Measurements from ENCODE around the gene POP4. TPM values are rescaled to one million over a fixed set of nuclear protein-coding genes. Genes with fewer than 3 reads are reported as not detected.

Gene POP4
- total RNA-seq, 4 donors from 2014 or later, result 35.4 to 76.8 (median 62.6) TPM

- 95% methylated on average over 3 of the region's 3 CpGs for WGBS
- peaks cover 65% of the 10 kb centered on the region for H3K27me3 ChIP-seq
- no peak overlapping the region for H3K4me3 ChIP-seq
- no peak overlapping the region for H3K27ac ChIP-seq
- H3K4me1 ChIP-seq, result no peaks in the 10 kb centered on the region
- no peaks in the 10 kb centered on the region for H3K9me3 ChIP-seq
- DNase-seq (ENCODE audit: low spot score in 2 of 2), result no peak
- TF ChIP-seq EP300 (IDR thresholded peaks at IDR 0.05) (no peak), CTCF (IDR thresholded peaks at IDR 0.05) (no peak), POLR2AphosphoS5 (IDR thresholded peaks at IDR 0.05) (no peak), POLR2A (IDR thresholded peaks at IDR 0.05) (no peak)
- H3K36me3 ChIP-seq, result no peaks in the 10 kb centered on the region
Measured at GRCh38 chr19:29591670-29592069, 14.4 kb upstream of the POP4 start.

DNA sequence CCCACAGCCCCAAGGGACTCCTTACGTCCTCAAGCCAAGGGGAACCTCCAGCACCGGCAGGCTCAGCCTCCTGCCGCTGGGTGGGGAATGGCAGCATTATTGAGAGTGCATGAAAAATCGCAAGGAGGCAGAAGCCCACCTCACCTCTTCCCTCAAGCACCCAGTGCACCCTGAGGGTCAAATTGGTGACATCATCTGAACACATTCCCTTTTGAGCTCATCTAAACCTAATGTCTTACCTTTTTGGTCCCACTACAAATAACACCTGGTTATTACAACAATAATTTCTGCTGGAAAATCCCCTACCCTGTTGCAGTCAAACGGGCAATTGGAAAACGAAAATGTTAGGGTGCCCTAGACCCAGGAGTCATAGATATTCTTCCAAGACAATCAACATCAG, 12.2 kb upstream of the POP4 start:
- TF ChIP-seq EP300 (IDR thresholded peaks at IDR 0.05) (no peak), CTCF (IDR thresholded peaks at IDR 0.05) (no peak), POLR2AphosphoS5 (IDR thresholded peaks at IDR 0.05) (no peak), POLR2A (IDR thresholded peaks at IDR 0.05) (no peak)
- no peak overlapping the region for H3K27ac ChIP-seq
- no peak overlapping the region for H3K4me3 ChIP-seq
- WGBS, result 80% methylated on average over 6 of the region's 6 CpGs
- no peaks in the 10 kb centered on the region for H3K4me1 ChIP-seq
- no peak for DNase-seq (ENCODE audit: low spot score in 2 of 2)
- peaks cover 70% of the 10 kb centered on the region for H3K27me3 ChIP-seq
- no peaks in the 10 kb centered on the region for H3K36me3 ChIP-seq
- H3K9me3 ChIP-seq, result no peaks in the 10 kb centered on the region

DNA sequence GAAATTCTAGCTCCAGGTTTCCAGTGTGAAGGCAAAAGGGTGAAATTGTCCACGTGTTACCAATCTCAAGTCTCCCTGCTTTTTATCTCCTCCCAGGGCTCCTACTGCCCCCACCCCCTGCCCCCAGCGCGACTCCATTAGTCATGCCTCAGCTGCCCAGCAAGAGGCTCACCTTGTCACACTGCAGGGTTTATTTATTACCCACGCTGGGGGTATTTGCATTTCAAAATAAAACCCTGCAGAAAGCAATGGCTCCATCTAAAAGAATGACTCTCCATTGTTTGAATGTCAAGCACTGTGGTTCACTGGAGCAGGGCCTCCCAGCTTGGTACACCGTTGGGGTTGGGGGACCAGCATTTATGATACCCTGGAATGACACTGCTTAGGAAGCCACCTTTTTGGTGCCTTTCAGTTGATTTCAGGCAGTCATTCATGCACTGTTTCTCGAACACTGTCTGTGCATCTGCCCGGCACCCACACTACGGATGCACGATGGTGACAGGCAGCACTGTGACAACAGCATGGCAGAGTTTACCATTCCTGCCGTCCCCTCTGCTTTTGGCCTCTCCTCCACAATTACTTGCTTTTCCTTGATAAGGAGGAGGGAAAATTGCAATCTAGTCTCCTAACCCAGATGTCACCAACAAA, 9.9 kb upstream of the POP4 start:
- Histone ChIP-seq H3K27me3 (peaks cover 53% of the 10 kb centered on the region), H3K4me3 (no peak overlapping the region), H3K4me1 (no peaks in the 10 kb centered on the region), H3K36me3 (no peaks in the 10 kb centered on the region), H3K27ac (no peak overlapping the region), H3K9me3 (no peaks in the 10 kb centered on the region)
- WGBS, result 29% methylated on average over 10 of the region's 10 CpGs
- no peak for DNase-seq (ENCODE audit: low spot score in 2 of 2)
- no peak for TF ChIP-seq CTCF (IDR thresholded peaks at IDR 0.05)
- no peak for TF ChIP-seq POLR2AphosphoS5 (IDR thresholded peaks at IDR 0.05)
- no peak for TF ChIP-seq POLR2A (IDR thresholded peaks at IDR 0.05)
- no peak for TF ChIP-seq EP300 (IDR thresholded peaks at IDR 0.05)

DNA sequence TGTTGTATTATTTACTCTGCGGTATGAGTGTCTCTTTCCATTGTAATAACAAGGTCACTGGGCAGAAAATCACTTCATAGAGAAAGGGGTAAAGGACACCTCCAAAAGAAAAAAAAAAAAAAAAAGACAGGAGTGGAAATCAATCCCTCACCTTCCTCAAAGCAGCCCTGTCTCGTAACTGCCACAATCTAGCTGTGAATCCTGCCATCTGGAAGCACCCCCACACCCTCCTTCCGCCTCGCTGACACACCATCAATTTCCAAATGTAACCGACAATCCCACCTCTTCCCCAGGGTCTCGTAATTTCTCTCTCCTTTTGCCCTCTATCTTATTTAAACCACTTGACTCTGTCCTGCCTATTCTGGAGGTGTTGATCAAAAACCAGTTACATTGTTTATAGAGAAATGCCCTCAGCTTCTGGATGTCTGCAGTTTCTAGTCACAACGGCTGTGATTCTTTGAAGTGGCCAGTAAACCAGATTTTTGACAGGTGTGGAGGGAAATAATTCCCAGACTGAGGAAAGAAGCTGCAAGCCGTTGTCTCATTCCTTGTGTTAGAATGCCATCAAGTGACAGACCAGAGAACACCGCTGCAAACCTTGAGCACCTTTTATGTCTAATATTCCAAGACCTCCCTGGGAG, 9.1 kb upstream of the POP4 start:
- TF ChIP-seq POLR2AphosphoS5 (IDR thresholded peaks at IDR 0.05) (no peak), POLR2A (IDR thresholded peaks at IDR 0.05) (no peak), EP300 (IDR thresholded peaks at IDR 0.05) (no peak), CTCF (IDR thresholded peaks at IDR 0.05) (no peak)
- DNase-seq (ENCODE audit: low spot score in 2 of 2), result no peak
- Histone ChIP-seq H3K4me1 (no peaks in the 10 kb centered on the region), H3K36me3 (no peaks in the 10 kb centered on the region), H3K4me3 (no peak overlapping the region), H3K27ac (no peak overlapping the region), H3K27me3 (peaks cover 45% of the 10 kb centered on the region), H3K9me3 (no peaks in the 10 kb centered on the region)
- 27% methylated on average over 9 of the region's 9 CpGs for WGBS

GRCh38 chr19:29598036-29598435, 8.0 kb upstream of the POP4 start:
- Histone ChIP-seq H3K4me3 (no peak overlapping the region), H3K27ac (no peak overlapping the region), H3K36me3 (no peaks in the 10 kb centered on the region), H3K4me1 (no peaks in the 10 kb centered on the region), H3K9me3 (no peaks in the 10 kb centered on the region), H3K27me3 (peaks cover 35% of the 10 kb centered on the region)
- WGBS, result 42% methylated on average over 7 of the region's 7 CpGs
- no peak for DNase-seq (ENCODE audit: low spot score in 2 of 2)
- TF ChIP-seq POLR2A (IDR thresholded peaks at IDR 0.05) (no peak), POLR2AphosphoS5 (IDR thresholded peaks at IDR 0.05) (no peak), EP300 (IDR thresholded peaks at IDR 0.05) (no peak), CTCF (IDR thresholded peaks at IDR 0.05) (no peak)

Measured in suprapubic skin (tissue), 4 donors.